Endodermal cell (in vitro differentiated cells): ENCODE measurements around the gene TXNDC8. TPM values are rescaled to one million over a fixed set of nuclear protein-coding genes. Genes with fewer than 3 reads are reported as not detected.

Experiments used
- DNase-seq: peaks from one replicate; pipeline ENCODE4 v3.0.0-alpha.2; 2017
- H3K27ac ChIP-seq: 2 replicates; pipeline ENCODE4 v1.5.1; 2013; ENCODE audit warnings: mild to moderate bottlenecking, low read depth, low read length, moderate library complexity
- H3K27me3 ChIP-seq: 2 replicates; pipeline ENCODE4 v1.6.1; 2013; ENCODE audit warnings: mild to moderate bottlenecking, low read length, moderate library complexity; ENCODE audit not compliant: insufficient read depth, control insufficient read depth, poor library complexity, severe bottlenecking
- H3K36me3 ChIP-seq: 2 replicates; pipeline ENCODE4 v1.7.0; 2013; ENCODE audit warnings: mild to moderate bottlenecking, low read length, moderate library complexity; ENCODE audit not compliant: control insufficient read depth, insufficient read depth
- H3K4me1 ChIP-seq: one replicate; pipeline ENCODE4 v1.7.0; 2013; ENCODE audit warnings: low read length; ENCODE audit not compliant: control insufficient read depth, insufficient read depth
- H3K4me3 ChIP-seq: 2 replicates; pipeline ENCODE4 v1.5.1; 2013; ENCODE audit warnings: mild to moderate bottlenecking, low read length, moderate library complexity
- H3K9ac ChIP-seq: 2 replicates; pipeline ENCODE4 v1.6.1; 2013; ENCODE audit warnings: mild to moderate bottlenecking, low read length, moderate library complexity; ENCODE audit not compliant: poor library complexity, severe bottlenecking; ENCODE audit errors: extremely low read depth
- H3K9me3 ChIP-seq: 2 replicates; pipeline ENCODE4 v1.6.1; 2013; ENCODE audit warnings: mild to moderate bottlenecking, low read length, moderate library complexity; ENCODE audit not compliant: control insufficient read depth
- H3K27ac Mint-ChIP-seq: 2 replicates; pipeline ENCODE4 v1.8.0; 2020; ENCODE audit warnings: mixed read lengths
- H3K27me3 Mint-ChIP-seq: 2 replicates; pipeline ENCODE4 v1.8.0; 2021; ENCODE audit warnings: mild to moderate bottlenecking, mixed read lengths; ENCODE audit not compliant: insufficient read depth
- H3K36me3 Mint-ChIP-seq: 2 replicates; pipeline ENCODE4 v1.8.0; 2020; ENCODE audit warnings: low read depth, mixed read lengths
- H3K4me1 Mint-ChIP-seq: 2 replicates; pipeline ENCODE4 v1.8.0; 2020; ENCODE audit warnings: mixed read lengths
- H3K4me3 Mint-ChIP-seq: 2 replicates; pipeline ENCODE4 v1.8.0; 2020; ENCODE audit warnings: mild to moderate bottlenecking, moderate library complexity, mixed read lengths
- H3K9me3 Mint-ChIP-seq: 2 replicates; pipeline ENCODE4 v1.8.0; 2020; ENCODE audit warnings: mild to moderate bottlenecking, mixed read lengths
- CTCF ChIP-seq: fragments of 200-600 bp; sonication (generic); conservative IDR thresholded peaks from 2 replicates; pipeline ENCODE4 v1.5.0; 2021; ENCODE audit warnings: antibody characterized with exemption, mild to moderate bottlenecking
- WGBS, 2 experiments: methylation state at CpG; one replicate each; pipeline versions ENCODE4 v1.1.5 to v1.1.7; 2013; ENCODE audit warnings: missing lambda C conversion rate in 2 of 2, mixed read lengths in 1 of 2; ENCODE audit not compliant: insufficient coverage in 1 of 2, insufficient read length in 1 of 2; 5-methylcytosine and 5-hydroxymethylcytosine counted together
- total RNA-seq, 2 donors: library from RNA; stranded (reverse); fragmentation: NEBNext Ultra II Directional in 1 of 2; extraction: Animal tissue kit (Norgen Biotek cat#: 25700) in 1 of 2; gene quantifications; 2 replicates in 1 of 2; 3 replicates in 1 of 2; pipeline ENCODE4 v1.2.1, GENCODE V29; 2021

TXNDC8 gene
- total RNA-seq, 2 donors from 2014 or later = not detected

DNA sequence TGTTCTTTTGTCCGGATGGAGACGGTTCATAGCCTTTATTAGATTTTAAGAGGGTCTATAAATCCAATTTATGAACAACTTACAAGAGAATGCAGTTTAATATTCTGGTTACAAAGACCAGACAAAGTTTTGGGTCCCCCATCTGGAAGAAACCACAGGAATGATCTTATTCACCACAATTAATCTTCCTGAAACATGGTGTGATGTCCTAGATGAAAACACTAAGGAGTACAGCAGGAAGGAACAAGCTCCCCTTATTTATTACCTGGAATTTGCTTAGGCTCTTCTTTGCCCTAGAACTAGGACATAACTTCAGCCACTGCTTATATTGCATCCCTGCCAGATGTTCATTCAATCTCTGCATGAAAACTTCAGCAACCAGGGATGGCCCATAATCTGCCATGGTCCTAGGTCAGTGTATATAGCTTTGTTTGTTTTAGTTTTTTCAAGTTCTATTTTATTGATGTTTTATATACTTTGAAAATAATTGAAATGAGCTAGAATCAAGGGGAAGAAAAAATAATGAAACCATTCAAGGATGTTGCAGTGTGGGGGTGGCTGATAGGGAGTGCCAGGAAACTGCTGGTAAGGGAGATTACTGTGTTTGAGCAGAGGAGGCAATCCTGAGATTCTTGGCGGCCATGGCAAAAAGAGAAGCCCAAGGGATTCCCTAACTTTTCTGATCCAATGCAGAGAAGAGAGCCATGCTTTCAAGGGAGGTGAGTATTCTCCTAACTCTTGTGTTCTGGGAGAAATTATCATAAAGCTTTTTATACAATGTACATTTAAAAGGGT lies 16.8 kb downstream of the TXNDC8 start:
- no peak overlapping the region for H3K9ac ChIP-seq
- no peak overlapping the region for H3K4me3 ChIP-seq
- 60 to 90% methylated on average over 1 to 3 of the region's 3 CpGs for WGBS, 2 experiments
- H3K4me1 ChIP-seq = no peaks in the 10 kb centered on the region
- Mint-ChIP-seq H3K36me3 (no peaks in the 10 kb centered on the region), H3K4me3 (no peak overlapping the region), H3K4me1 (peaks cover 4% of the 10 kb centered on the region), H3K27me3 (no peaks in the 10 kb centered on the region), H3K27ac (no peak overlapping the region), H3K9me3 (no peaks in the 10 kb centered on the region)
- no peaks in the 10 kb centered on the region for H3K27me3 ChIP-seq
- no peaks in the 10 kb centered on the region for H3K36me3 ChIP-seq
- no peak overlapping the region for H3K27ac ChIP-seq
- TF ChIP-seq CTCF = no peak
- DNase-seq = no peak
- H3K9me3 ChIP-seq = no peaks in the 10 kb centered on the region

- no peaks in the 10 kb centered on the region for H3K4me1 ChIP-seq
- no peak for DNase-seq
- no peaks in the 10 kb centered on the region for H3K27me3 ChIP-seq
- no peak for TF ChIP-seq CTCF
- no peak overlapping the region for H3K27ac ChIP-seq
- Mint-ChIP-seq H3K27me3 (no peaks in the 10 kb centered on the region), H3K36me3 (no peaks in the 10 kb centered on the region), H3K27ac (no peak overlapping the region), H3K9me3 (no peaks in the 10 kb centered on the region), H3K4me3 (no peak overlapping the region), H3K4me1 (peaks cover 4% of the 10 kb centered on the region)
- H3K9me3 ChIP-seq = no peaks in the 10 kb centered on the region
- H3K4me3 ChIP-seq = no peak overlapping the region
- no peak overlapping the region for H3K9ac ChIP-seq
- no peaks in the 10 kb centered on the region for H3K36me3 ChIP-seq
- WGBS, 2 experiments = 94 to 100% methylated on average over 1 to 4 of the region's 4 CpGs
Observed at GRCh38 chr9:110319781-110320492, 17.7 kb downstream of the TXNDC8 start.

DNA sequence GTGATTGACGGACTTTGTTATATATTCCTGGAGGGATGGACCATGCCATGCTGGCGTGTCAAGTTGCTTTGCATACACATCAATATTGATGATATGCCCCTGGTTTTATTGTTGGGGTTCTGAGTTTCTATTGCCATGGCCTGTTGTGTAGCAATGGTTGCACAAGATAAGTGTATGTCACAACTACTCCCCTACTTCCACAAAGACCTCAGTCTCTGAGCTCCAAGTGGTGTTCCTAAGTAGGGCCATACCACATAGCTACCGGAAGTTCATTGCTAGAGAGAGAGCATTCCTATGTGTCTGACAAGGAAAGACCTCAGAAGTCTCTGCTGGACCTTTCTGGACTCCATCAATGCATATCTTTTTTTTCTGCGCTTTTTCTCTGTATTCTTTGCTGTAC lies 19.8 kb downstream of the TXNDC8 start:
- no peak overlapping the region for H3K27ac Mint-ChIP-seq
- 89 to 94% methylated on average over 2 to 3 of the region's 4 CpGs for WGBS, 2 experiments

More for the DNA sequence above, 19.8 kb downstream of the TXNDC8 start:
- peaks cover 4% of the 10 kb centered on the region for H3K4me1 Mint-ChIP-seq
- H3K4me1 ChIP-seq = no peaks in the 10 kb centered on the region
- peaks cover 8% of the 10 kb centered on the region for H3K9me3 Mint-ChIP-seq
- no peak for TF ChIP-seq CTCF
- H3K4me3 ChIP-seq = no peak overlapping the region
- H3K36me3 ChIP-seq = no peaks in the 10 kb centered on the region
- H3K4me3 Mint-ChIP-seq = no peak overlapping the region
- no peaks in the 10 kb centered on the region for H3K27me3 ChIP-seq
- H3K27me3 Mint-ChIP-seq = no peaks in the 10 kb centered on the region
- H3K9me3 ChIP-seq = peaks cover 3% of the 10 kb centered on the region
- no peak overlapping the region for H3K9ac ChIP-seq
- DNase-seq = no peak
- no peak overlapping the region for H3K27ac ChIP-seq
- no peaks in the 10 kb centered on the region for H3K36me3 Mint-ChIP-seq
